H54 (cell line): Measurements from ENCODE around the gene SERINC4.
A peak's percentile ranks its signal among the peaks of the same experiment; 100 is the strongest.
"Not testable (repeated sequence)": the region's sequence is repeated elsewhere in the genome, so short reads cannot be mapped to it uniquely, and the experiment has no call there.

Experiments
- DNase-seq: peaks from one replicate; pipeline ENCODE4 v3.0.0; 2011; ENCODE audit warnings: low spot score, mixed read lengths; ENCODE audit not compliant: insufficient read length
- FAIRE-seq: peaks from 3 replicates; lab custom pipeline; 2011; peaks lifted over from hg19 to GRCh38; lab: Jason Lieb, UNC
- POLR2A ChIP-seq: IDR thresholded peaks from 2 replicates; pipeline ENCODE4 v1.6.1; 2011; ENCODE audit warnings: low read depth, mild to moderate bottlenecking, low read length

SERINC4 gene

GRCh38 chr15:43808960-43809678 lies 9.1 kb upstream of the SERINC4 start:
- DNase-seq (no peak), FAIRE-seq (no peak)
- no peak for TF ChIP-seq POLR2A

GRCh38 chr15:43808435-43808950 lies 8.5 kb upstream of the SERINC4 start:
- no peak for TF ChIP-seq POLR2A
- DNase-seq (no peak), FAIRE-seq (no peak)

GRCh38 chr15:43802676-43803075 lies 2.7 kb upstream of the SERINC4 start:
- not testable (repeated sequence) for FAIRE-seq, DNase-seq

- FAIRE-seq (no peak), DNase-seq (peak; percentile 56)
- TF ChIP-seq POLR2A: peak; percentile 52; the same call in 1 of the 2 replicates
These were observed 494 bp upstream of the SERINC4 start, which contains the start of gene HYPK for GRCh38 chr15:43800286-43801141. TSS of gene HYPK (plus strand) at chr15:43800599. CDS start at chr15:43800623, 24 bp downstream.

- no peak for TF ChIP-seq POLR2A
- FAIRE-seq (no peak), DNase-seq (no peak)
These were observed 643 bp downstream of the SERINC4 start for GRCh38 chr15:43799209-43799944.

GRCh38 chr15:43796566-43796965 lies 3.5 kb downstream of the SERINC4 start:
- FAIRE-seq (no peak), DNase-seq (no peak)
- no peak for TF ChIP-seq POLR2A

GRCh38 chr15:43795997-43796396 lies 4.0 kb downstream of the SERINC4 start:
- FAIRE-seq (no peak), DNase-seq (no peak)
- TF ChIP-seq POLR2A: no peak

- DNase-seq (no peak), FAIRE-seq (no peak)
- no peak for TF ChIP-seq POLR2A
These were observed 4.8 kb downstream of the SERINC4 start for GRCh38 chr15:43795197-43795596.

GRCh38 chr15:43794269-43795037 lies 5.6 kb downstream of the SERINC4 start:
- no peak for TF ChIP-seq POLR2A
- no peak for FAIRE-seq
- no peak for DNase-seq

GRCh38 chr15:43793647-43794046 lies 6.4 kb downstream of the SERINC4 start:
- no peak for TF ChIP-seq POLR2A
- no peak for FAIRE-seq
- DNase-seq: no peak

GRCh38 chr15:43792761-43793476 lies 7.1 kb downstream of the SERINC4 start:
- DNase-seq (no peak), FAIRE-seq (no peak)
- TF ChIP-seq POLR2A: no peak

- peak; percentile 95 for TF ChIP-seq POLR2A
- FAIRE-seq (peak; percentile 76), DNase-seq (peak; percentile 97)
These were observed 7.8 kb downstream of the SERINC4 start, which contains the start of gene SERF2 for GRCh38 chr15:43791993-43792760. TSS of gene SERF2 (plus strand) at chr15:43792320. CDS start at chr15:43792377, 57 bp downstream.
